PC-9 (cell line): ENCODE data around the gene PIP4P1. TPM values are rescaled to one million over a fixed set of nuclear protein-coding genes. Genes with fewer than 3 reads are reported as not detected.

Source experiments
- BruUV-seq: library from RNA; stranded (reverse); fragments of 400-500 nt; replicated peaks from 2 replicates; lab custom pipeline; 2021; lab: Mats Ljungman, UMichigan
- CTCF ChIA-PET: fragments of 300-600 bp; sonication (Branson Sonifier 250); formaldehyde crosslinking; loops from one replicate; lab custom pipeline; 2022; ENCODE audit warnings: antibody characterized with exemption; lab: Charles Lee
- POLR2A ChIA-PET: fragments of 300-600 bp; sonication (Branson Sonifier 250); formaldehyde crosslinking; loops from one replicate; lab custom pipeline; 2022; ENCODE audit warnings: antibody characterized with exemption; ENCODE audit not compliant: unreplicated experiment; lab: Charles Lee
- DNase-seq, 2 experiments: peaks; one replicate each; pipeline versions ENCODE4 v3.0.0 to v3.0.0-alpha.2; 2015 to 2022; ENCODE audit warnings: mixed read lengths in 1 of 2
- H2AFZ ChIP-seq: fragments of 200-600 bp; sonication (generic); 2 replicates; pipeline ENCODE4 v1.8.1; 2017; ENCODE audit warnings: antibody characterized with exemption
- H3F3A ChIP-seq: fragments of 200-600 bp; sonication (generic); 2 replicates; pipeline ENCODE4 v1.8.1; 2017; ENCODE audit warnings: antibody characterized with exemption, mild to moderate bottlenecking, low read depth; ENCODE audit not compliant: insufficient read depth
- H3K27ac ChIP-seq: fragments of 200-600 bp; sonication (generic); 2 replicates; pipeline ENCODE4 v1.6.1; 2016; ENCODE audit warnings: mixed run types
- H3K27me3 ChIP-seq: fragments of 200-600 bp; sonication (generic); 2 replicates; pipeline ENCODE4 v1.6.1; 2016; ENCODE audit warnings: low read depth, mixed run types; ENCODE audit not compliant: insufficient read depth
- H3K36me3 ChIP-seq: fragments of 200-600 bp; sonication (generic); 2 replicates; pipeline ENCODE4 v1.6.1; 2016; ENCODE audit warnings: low read depth, mixed run types
- H3K4me1 ChIP-seq: fragments of 200-600 bp; sonication (generic); replicated peaks from 2 replicates; pipeline ENCODE4 v1.6.1; 2016; ENCODE audit warnings: mixed run types; ENCODE audit not compliant: insufficient read depth
- H3K4me2 ChIP-seq: fragments of 200-600 bp; sonication (generic); 2 replicates; pipeline ENCODE4 v1.6.1; 2017; ENCODE audit warnings: mixed run types
- H3K4me3 ChIP-seq: fragments of 200-600 bp; sonication (generic); 2 replicates; pipeline ENCODE4 v1.6.1; 2016; ENCODE audit warnings: mixed run types
- H3K79me2 ChIP-seq: fragments of 200-600 bp; sonication (generic); 2 replicates; pipeline ENCODE4 v1.6.1; 2017; ENCODE audit warnings: low read depth, mixed run types
- H3K9me2 ChIP-seq: fragments of 200-600 bp; sonication (generic); 2 replicates; pipeline ENCODE4 v1.8.1; 2017; ENCODE audit warnings: mild to moderate bottlenecking; ENCODE audit not compliant: insufficient read depth
- H3K9me3 ChIP-seq: fragments of 200-600 bp; sonication (generic); 2 replicates; pipeline ENCODE4 v1.8.1; 2016; ENCODE audit warnings: low read depth; ENCODE audit not compliant: insufficient read depth
- H4K20me1 ChIP-seq: fragments of 200-600 bp; sonication (generic); 2 replicates; pipeline ENCODE4 v1.8.1; 2017; ENCODE audit not compliant: insufficient read depth
- EZH2 ChIP-seq: fragments of 200-600 bp; sonication (generic); IDR thresholded peaks from 2 replicates; pipeline ENCODE4 v1.8.0; 2017; ENCODE audit warnings: antibody characterized with exemption, low read depth
- intact Hi-C: fragments of 100-400 bp; cut with micrococcal nuclease; formaldehyde crosslinking; loops from one replicate; pipeline ENCODE4 v1.10.0; 2022; ENCODE audit not compliant: unreplicated experiment
- total RNA-seq: library from RNA; stranded (reverse); gene quantifications from 2 replicates; pipeline ENCODE4 v1.2.3, GENCODE V29; 2021
- TF ChIP-seq, protein P1 (sequence below): fragments of 200-600 bp; sonication (generic); conservative IDR thresholded peaks from 2 replicates; pipeline ENCODE4 v1.6.1; 2017; ENCODE audit warnings: mixed run types, antibody characterized with exemption, mild to moderate bottlenecking, moderate library complexity

PIP4P1 gene
- total RNA-seq, 1 experiment from 2014 or later: 20.1 TPM

- 0 out of 2 replicates have a peak, but pooled peaks cover 5% of the 10 kb centered on the region for H3K36me3 ChIP-seq
- no peak overlapping the region; the same call in 1 of the 2 replicates for H3K4me3 ChIP-seq
- TF ChIP-seq, protein P1, sequence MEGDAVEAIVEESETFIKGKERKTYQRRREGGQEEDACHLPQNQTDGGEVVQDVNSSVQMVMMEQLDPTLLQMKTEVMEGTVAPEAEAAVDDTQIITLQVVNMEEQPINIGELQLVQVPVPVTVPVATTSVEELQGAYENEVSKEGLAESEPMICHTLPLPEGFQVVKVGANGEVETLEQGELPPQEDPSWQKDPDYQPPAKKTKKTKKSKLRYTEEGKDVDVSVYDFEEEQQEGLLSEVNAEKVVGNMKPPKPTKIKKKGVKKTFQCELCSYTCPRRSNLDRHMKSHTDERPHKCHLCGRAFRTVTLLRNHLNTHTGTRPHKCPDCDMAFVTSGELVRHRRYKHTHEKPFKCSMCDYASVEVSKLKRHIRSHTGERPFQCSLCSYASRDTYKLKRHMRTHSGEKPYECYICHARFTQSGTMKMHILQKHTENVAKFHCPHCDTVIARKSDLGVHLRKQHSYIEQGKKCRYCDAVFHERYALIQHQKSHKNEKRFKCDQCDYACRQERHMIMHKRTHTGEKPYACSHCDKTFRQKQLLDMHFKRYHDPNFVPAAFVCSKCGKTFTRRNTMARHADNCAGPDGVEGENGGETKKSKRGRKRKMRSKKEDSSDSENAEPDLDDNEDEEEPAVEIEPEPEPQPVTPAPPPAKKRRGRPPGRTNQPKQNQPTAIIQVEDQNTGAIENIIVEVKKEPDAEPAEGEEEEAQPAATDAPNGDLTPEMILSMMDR: no peak
- no peak for TF ChIP-seq EZH2
- no peaks in the 10 kb centered on the region for H3K9me2 ChIP-seq
- no TSS peak for BruUV-seq
- ChIA-PET CTCF (no interaction called here), POLR2A (no interaction called here)
- DNase-seq: no peak
- intact Hi-C loops: loop anchor here (10.0 kb wide), 1 partner anchor 148 kb away; no protein-coding TSS in a partner anchor
- H3K4me1 ChIP-seq: peaks cover 23% of the 10 kb centered on the region
- H3F3A ChIP-seq: peaks cover 9% of the 10 kb centered on the region
- peaks cover 59% of the 10 kb centered on the region for H3K79me2 ChIP-seq
- H3K9me3 ChIP-seq: no peaks in the 10 kb centered on the region
- H4K20me1 ChIP-seq: no peaks in the 10 kb centered on the region
- peak overlapping the region; percentile 70; the same call in 1 of the 2 replicates for H3K4me2 ChIP-seq
- no peaks in the 10 kb centered on the region for H3K27me3 ChIP-seq
- no peak overlapping the region for H2AFZ ChIP-seq
- no peak overlapping the region for H3K27ac ChIP-seq
Observed at GRCh38 chr14:20456971-20457370, 4.3 kb downstream of the PIP4P1 start.

DNA sequence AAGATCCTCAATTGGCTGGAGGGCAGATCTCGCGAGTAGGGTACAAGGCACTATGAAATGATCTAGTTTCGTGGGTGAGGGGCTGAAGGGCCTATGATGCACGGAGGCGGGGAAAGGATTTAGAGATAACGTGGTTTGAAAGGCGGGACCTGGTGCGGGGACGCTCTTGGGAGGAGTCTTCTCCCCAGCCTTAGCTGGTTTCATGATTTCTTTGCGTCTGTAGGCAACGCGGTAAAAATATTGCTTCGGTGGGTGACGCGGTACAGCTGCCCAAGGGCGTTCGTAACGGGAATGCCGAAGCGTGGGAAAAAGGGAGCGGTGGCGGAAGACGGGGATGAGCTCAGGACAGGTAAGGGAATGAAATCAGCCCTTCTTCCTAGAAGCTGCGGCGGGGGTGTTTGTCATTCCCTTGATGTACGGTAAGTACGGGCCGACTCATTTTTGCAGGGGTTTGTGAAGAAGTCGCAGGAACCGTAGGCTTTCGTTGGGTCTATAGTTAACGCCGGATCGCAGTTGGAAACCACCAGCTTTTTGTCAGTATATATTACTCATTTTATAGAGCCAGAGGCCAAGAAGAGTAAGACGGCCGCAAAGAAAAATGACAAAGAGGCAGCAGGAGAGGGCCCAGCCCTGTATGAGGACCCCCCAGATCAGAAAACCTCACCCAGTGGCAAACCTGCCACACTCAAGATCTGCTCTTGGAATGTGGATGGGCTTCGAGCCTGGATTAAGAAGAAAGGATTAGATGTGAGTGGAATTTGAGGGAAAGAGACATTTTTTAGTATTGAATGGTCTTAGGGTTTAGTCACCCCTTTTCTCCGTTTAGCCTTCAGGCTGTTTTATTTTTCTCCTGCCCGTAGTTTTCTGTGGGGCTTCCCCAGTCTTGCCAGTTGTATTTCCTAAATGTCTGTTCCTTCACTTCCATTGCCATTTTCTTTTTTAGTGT is 5.6 kb downstream of the PIP4P1 start:
- H2AFZ ChIP-seq: peak overlapping the region; percentile 92
- peak overlapping the region; percentile 70 for H3K4me2 ChIP-seq
- peak overlapping the region; percentile 72 for H3K27ac ChIP-seq
- H3K36me3 ChIP-seq: peaks cover 5% of the 10 kb centered on the region; the same call in 1 of the 2 replicates
- peaks cover 57% of the 10 kb centered on the region for H3K79me2 ChIP-seq
- intact Hi-C loops: loop anchor here (1.0 to 10.0 kb wide), 3 partner anchors 42 to 149 kb away; partner anchors contain the start of gene TEP1
- peak overlapping the region; percentile 77 for H3K4me3 ChIP-seq
- TF ChIP-seq, protein P1: no peak
- peak in 1 of 2 experiments; percentile 69 for DNase-seq
- no peaks in the 10 kb centered on the region for H3K27me3 ChIP-seq
- POLR2A ChIA-PET: interaction anchor here (0.5 to 1.0 kb wide), 7 partner anchors 22 to 345 kb away, joined by 3 to 28 read pairs (median 4); partner anchors contain the start of gene PARP2
- no peaks in the 10 kb centered on the region for H3K9me3 ChIP-seq
- H3F3A ChIP-seq: peaks cover 9% of the 10 kb centered on the region
- TSS peak; percentile 71 for BruUV-seq
- CTCF ChIA-PET: interaction anchor here (0.6 to 0.7 kb wide), 2 partner anchors 113 to 225 kb away, joined by 3 read pairs; partner anchors contain the start of gene PARP2
- H3K9me2 ChIP-seq: no peaks in the 10 kb centered on the region
- no peaks in the 10 kb centered on the region for H4K20me1 ChIP-seq
- peaks cover 23% of the 10 kb centered on the region for H3K4me1 ChIP-seq
